H54 (cell line): ENCODE measurements around the gene RASA3.
"Not testable (repeated sequence)": the region's sequence is repeated elsewhere in the genome, so short reads cannot be mapped to it uniquely, and the experiment has no call there.

ENCODE experiments used
- DNase-seq: peaks from one replicate; pipeline ENCODE4 v3.0.0; 2011; ENCODE audit warnings: low spot score, mixed read lengths; ENCODE audit not compliant: insufficient read length
- FAIRE-seq: peaks from 3 replicates; lab custom pipeline; 2011; peaks lifted over from hg19 to GRCh38; lab: Jason Lieb, UNC
- POLR2A ChIP-seq: IDR thresholded peaks from 2 replicates; pipeline ENCODE4 v1.6.1; 2011; ENCODE audit warnings: low read depth, mild to moderate bottlenecking, low read length

Gene RASA3

DNA sequence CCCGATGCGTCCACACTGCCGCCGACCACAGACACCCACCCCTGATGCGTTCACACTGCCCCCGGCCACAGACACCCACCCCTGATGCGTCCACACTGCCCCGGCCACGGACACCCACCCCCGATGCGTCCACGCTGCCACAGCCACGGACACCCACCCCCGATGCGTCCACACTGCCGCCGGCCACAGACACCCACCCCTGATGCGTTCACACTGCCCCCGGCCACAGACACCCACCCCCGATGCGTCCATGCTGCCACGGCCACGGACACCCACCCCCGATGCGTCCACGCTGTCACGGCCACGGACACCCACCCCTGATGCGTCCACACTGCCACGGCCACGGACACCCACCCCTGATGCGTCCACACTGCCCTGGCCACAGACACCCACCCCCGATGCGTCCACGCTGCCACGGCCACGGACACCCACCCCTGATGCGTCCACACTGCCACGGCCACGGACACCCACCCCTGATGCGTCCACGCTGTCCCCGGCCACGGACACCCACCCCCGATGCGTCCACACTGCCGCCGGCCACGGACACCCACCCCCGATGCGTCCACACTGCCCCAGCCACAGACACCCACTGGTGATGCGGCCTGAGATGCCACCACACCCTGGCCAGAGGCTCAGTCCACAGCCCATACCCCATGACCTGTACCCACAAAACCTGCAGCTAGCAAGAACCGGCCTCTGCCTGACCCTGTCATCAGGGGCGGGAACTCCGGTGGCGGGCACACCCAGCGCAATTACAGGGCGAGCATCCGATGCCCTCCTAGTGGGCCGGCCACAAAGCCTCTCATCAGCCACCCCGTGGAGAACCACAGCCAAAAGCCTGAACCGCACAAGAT lies 28.4 kb downstream of the RASA3 start:
- no peak for FAIRE-seq

DNA sequence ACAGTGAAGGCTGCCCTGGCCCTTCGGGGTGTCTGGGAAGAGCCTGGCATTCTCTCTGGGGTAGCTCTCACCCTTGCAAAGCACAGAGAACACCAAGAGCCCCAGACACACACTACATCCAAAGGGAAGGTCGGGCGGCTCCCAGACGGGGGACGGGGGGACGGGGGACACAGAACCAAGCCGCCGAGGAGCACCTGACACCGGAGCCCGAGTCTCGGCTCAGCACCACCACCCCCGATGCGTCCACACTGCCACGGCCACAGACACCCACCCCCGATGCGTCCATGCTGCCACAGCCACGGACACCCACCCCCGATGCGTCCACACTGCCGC lies 29.2 kb downstream of the RASA3 start:
- not testable (repeated sequence) for DNase-seq, FAIRE-seq

More for the DNA sequence above, 28.4 kb downstream of the RASA3 start:
- DNase-seq, result no peak
- TF ChIP-seq POLR2A, result no peak

DNA sequence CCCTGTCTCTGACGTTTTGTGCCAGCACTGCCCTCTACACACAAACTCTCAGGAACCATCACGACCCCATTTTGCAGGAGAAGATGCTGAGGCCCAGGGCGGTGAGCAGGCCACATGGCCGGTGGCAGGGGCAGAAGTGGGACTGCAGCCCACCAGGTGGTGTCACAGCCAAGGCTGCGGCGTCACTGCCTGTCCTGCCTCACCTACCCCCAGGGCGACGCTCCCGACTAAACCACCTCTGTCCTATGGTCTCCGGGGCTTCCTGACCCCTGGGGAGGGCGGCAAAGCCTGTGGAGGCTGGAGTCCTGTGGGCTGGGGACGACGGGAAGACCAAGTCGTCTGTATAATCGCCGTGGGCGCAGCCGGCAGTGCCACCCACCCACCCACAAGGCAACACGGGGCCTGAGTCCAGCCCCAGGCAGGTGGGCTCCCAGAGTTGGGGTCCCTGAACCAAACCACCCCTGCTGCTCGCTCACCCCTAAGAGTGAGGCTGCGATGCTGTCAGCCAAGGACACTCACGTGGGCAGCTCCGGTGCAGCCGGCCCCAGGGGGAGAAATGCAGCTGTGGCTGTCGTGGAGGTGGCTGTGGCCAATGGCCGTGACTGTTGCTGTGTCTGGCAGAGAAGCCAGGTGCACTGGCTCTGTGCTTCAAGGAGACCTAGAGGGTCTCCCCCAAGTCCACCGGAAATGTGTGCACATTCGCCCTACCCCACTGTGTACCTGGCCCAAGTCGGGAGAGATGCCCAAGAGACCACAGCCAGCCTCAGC lies 29.7 kb downstream of the RASA3 start:
- no peak for DNase-seq
- FAIRE-seq, result no peak
- no peak for TF ChIP-seq POLR2A

DNA sequence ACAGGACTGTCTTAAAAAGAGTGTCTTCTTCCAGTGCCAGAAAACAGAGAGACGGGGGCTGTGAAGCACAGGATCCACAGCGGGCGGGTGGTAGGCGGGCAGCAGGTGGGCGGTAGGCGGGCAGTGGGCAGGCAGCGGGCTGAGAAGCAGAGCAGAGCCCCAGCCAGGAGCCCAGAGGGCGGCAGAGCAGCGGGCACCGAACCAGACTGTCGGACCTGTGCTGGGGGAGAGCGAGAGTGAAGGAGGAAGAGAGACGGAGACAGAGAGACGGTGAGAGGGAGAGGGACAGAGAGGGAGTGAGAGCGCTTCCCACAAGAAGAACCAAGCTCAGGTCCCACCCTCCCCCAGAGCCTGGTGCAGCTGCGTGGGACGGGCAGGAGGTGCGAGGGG lies 30.3 kb downstream of the RASA3 start:
- no peak for TF ChIP-seq POLR2A
- DNase-seq (no peak), FAIRE-seq (no peak)

DNA sequence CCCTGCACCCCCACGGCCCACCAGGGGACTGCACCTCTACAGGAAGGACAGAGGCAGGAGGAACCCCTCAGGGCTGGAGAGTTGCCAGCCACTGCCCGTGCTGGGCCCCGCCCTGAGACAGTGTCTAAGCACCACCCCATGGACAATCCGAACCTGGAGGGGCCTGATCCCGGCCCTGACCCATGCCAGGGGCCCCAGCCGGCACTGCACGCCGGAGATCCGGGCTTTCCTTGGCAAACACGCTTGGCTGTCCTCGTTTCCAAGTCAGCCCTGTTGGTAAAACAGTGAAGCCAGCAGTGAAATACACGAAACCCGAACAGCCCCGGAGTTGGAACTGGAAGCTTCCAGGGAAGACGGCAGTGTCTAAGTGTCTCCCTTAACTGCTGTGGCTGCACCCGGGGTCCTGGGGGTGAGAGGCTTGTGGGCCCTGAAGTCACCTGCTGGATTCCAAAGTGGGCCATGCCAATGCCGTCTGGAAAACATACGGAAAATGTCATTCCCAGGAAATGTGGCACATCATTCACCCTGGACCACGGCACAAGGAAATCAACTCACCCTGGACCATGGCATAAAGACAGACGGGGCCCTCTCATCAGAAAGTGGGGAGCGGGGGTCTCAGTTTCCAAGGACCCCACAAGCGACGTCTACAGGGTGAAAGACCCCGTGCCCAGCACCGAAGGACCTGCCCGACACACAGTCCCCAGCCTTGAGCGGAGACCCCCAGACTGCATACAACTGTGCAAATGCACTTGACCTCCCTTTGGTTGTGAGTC lies 30.9 kb downstream of the RASA3 start:
- DNase-seq (no peak), FAIRE-seq (no peak)
- no peak for TF ChIP-seq POLR2A

DNA sequence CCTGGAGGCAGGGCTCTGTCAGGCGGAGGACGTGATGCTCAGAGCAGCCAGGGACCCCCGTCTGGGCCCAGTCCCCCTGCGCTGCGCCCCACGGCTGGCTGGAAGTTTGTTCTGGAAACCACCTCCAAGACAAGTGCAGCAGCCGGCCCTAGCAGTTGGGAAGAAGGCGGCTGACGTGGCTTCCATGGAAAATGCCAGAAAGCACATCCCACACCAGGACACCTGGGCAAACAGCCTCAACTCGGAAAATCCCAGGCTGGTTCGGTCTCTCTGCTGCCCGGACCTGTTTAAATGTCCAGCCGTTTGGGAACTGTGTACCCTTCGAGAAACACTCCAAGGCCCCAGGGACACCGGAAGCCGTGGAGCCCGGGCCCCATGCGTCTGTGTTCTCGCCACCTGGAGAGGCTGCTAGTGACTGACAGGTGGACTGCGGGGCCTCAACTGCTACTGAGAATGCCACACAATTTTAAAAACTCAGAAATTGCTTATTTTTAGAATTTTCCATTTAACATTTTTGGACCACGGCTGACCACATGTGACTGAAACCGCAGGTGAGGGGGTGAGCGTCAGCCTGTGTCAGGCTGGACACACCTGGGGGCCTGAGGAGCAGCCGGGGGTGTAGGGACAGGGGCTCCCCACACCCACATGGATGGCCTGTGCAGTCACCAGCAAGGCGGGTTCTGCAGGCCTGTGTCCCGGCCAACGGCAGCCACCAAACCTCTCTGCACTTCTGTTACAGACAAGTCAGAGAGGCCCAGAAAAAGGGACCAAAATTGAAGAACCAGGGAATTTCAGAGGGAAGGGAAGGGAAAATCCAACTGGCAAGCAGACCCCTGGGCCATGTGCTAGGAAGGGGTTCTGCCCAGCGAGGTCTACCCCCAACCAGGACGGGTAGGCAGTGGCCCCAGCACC lies 31.7 kb downstream of the RASA3 start:
- no peak for TF ChIP-seq POLR2A
- no peak for FAIRE-seq
- DNase-seq, result no peak

DNA sequence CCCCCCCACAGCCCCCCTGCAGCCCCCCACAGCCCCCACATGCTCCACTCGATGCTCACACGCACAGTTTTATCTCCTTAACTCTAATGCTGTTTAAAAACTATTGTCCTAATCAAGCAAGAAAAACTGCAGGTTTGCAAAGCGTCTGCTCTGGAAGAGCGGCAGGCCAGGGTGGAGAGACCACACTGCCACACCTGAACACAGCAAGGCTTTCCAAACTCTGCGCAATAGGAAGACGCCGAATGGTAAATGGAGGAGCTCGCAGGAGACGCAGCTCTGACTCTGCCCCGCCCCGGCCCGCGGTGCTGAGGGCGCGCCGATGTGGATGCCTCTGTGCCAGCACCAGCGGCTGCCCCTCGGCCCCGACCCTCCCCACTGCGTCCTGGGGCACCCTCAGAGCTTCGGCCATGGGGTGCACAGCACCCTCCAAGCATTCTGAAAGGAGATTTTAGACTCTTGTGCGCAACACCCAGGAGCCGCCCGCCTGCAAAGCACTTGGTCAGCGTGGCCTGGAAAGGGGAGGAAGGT lies 32.4 kb downstream of the RASA3 start:
- DNase-seq (no peak), FAIRE-seq (no peak)
- no peak for TF ChIP-seq POLR2A

DNA sequence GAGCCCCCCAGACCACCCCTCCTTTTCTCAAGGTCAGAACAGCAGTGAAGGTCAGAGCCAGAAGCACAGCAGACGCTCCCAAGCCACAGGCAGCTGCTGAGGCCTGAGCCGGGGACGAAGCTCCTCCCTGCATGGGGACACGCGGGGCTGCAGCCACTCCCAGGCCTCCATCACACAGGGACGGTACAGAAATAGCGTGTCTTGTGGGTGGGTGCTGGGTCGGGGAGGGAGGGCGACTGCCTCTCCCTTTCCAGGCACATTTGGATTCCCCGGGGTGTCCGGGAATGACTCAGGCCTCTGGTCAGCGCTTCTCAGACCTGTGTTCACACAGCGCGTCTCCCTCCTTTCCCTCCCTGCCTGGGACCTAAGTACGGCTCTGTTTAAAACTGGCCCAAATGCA lies 33.2 kb downstream of the RASA3 start:
- DNase-seq (peak; percentile 100), FAIRE-seq (peak; percentile 98)
- no peak for TF ChIP-seq POLR2A

DNA sequence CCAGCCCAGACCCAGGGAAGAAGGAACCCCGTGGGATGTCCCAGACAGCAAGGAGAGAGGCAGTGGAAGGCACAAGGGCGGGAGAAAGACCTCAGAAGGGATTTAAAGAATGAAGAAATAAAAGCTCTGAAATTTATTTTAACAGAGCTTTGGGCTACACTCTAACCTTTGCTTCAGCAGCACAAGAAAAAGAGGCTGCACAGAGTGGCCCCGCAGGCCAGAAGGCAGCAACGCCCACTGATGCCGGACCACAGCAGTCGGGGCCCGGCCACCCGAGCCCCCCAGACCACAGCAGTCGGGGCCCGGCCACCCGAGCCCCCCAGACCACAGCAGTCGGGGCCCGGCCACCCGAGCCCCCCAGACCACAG lies 33.8 kb downstream of the RASA3 start:
- not testable (repeated sequence) for FAIRE-seq

DNA sequence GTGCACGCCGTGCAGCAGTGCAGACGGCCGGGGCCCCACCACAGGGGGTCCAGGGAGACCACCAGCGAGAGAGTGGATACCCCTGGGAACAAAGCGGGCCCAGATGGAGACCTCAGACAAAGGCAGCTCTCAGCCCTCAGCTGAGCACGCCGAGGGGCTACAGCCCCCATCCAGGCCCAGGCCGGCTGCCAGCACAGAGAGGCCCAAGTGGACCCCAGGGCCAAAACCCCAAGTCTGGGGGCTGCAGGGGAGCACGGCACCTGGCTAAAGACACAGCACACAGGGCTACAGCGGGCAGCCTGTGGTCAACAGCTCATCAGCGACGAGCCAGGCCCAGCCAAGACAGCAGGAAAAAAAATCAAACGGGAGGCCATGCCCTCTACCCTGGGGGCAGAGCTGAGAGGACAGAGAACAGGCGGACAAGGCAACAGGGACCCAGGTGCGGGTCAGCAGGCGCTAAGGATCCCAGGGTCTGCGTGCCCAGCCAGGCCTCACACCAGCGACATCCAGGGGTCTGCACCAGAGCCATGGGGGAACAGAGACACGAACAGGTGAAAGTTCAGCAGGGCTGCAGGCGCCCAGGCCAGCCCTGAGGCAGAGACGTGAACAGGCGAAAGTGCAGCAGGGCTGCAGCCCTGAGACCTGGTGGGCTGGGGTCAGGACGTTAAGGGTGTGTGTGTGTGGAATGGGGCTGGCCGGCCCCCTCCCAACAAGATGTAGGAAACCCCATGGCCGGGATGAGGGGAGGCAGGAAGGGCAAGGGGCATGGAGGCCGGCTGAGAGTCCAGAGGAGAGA lies 34.3 kb downstream of the RASA3 start:
- no peak for TF ChIP-seq POLR2A
- FAIRE-seq (no peak), DNase-seq (no peak)

More for the DNA sequence above, 33.8 kb downstream of the RASA3 start:
- DNase-seq, result not testable (repeated sequence)

DNA sequence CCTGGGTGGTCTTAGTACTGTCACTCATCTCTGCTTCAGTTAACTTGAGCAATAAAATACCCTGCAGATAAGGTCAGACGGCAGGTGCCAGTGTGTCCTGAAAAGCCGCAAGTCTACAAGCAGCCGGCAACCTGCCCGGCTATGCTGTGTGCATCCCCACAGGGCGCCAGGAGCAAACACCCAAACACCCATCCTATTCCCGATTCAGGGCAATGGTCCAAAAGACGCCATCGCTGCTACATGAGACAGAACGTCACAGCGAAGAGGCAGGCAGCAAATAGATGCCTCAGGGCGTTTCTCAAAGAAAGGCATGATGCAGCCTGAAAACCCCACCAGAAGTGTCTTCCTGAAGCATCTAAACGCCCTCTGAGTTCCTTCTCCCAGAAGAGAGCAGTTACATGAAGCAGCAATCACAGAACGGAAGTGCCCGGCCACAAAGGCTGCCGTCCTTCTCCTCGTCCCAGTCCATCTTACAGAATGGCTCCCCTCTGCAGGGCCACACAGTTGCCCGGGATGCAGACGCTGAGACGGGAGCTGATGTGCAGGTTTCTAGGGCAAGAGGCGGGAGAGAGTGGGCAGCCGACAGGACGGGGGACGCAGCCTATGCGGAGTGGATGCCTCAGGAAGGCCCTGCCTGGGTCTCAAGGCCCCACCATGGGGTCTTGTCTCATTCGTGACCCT lies 35.1 kb downstream of the RASA3 start:
- DNase-seq (no peak), FAIRE-seq (no peak)
- TF ChIP-seq POLR2A, result no peak

DNA sequence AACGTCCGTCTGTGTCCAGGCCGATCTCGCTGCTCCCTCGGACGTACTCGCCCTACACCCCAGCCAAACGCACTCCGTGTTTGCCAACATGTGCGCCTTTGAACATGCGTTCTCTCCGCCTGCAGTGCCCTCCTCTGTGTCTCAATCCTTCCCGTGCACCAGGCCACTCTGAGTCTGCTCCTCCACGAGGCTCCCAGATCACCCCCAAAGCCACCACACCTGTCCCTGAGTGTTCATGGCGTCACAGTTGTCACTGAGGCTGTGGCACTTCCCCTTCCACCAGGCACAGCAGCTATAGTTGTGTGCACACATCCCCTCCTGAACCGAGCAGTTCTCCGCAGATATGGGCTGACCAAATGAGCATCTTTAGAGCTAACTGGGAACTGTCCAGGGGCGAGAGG lies 35.6 kb downstream of the RASA3 start:
- FAIRE-seq (no peak), DNase-seq (no peak)
- no peak for TF ChIP-seq POLR2A
